HepG2 (cell line): ENCODE measurements around the gene NMU. TPM values are rescaled to one million over a fixed set of nuclear protein-coding genes. Genes with fewer than 3 reads are reported as not detected.

Source experiments
- HMGXB3 ChIP-seq: sonication (generic); formaldehyde crosslinking; IDR thresholded peaks from 2 replicates; pipeline ENCODE4 v1.4.0; 2020; ENCODE audit warnings: missing genetic modification reagents, borderline replicate concordance
- IRF2 ChIP-seq: IDR thresholded peaks from 2 replicates; pipeline ENCODE4 v1.6.1; 2018; ENCODE audit warnings: missing genetic modification reagents, missing compliant biosample characterization
- LRRFIP1 ChIP-seq: sonication (generic); formaldehyde crosslinking; conservative IDR thresholded peaks from 2 replicates; pipeline ENCODE4 v1.4.0; 2020; ENCODE audit warnings: missing genetic modification reagents
- NFAT5 ChIP-seq: sonication (generic); formaldehyde crosslinking; IDR thresholded peaks from 2 replicates; pipeline ENCODE4 v1.4.0; 2020; ENCODE audit warnings: missing genetic modification reagents
- SIN3B ChIP-seq: fragments of 150-350 bp; IDR thresholded peaks from 2 replicates; pipeline ENCODE4 v1.6.1; 2014; ENCODE audit warnings: low read length
- YEATS4 ChIP-seq: sonication (generic); formaldehyde crosslinking; IDR thresholded peaks from 2 replicates; pipeline ENCODE4 v1.4.0; 2020; ENCODE audit warnings: missing genetic modification reagents, borderline replicate concordance
- ZBTB39 ChIP-seq: sonication (generic); formaldehyde crosslinking; IDR thresholded peaks from 2 replicates; pipeline ENCODE4 v1.5.0; 2020; ENCODE audit warnings: missing genetic modification reagents
- ZNF121 ChIP-seq: sonication (generic); formaldehyde crosslinking; IDR thresholded peaks from 2 replicates; pipeline ENCODE4 v1.5.0; 2020; ENCODE audit warnings: mild to moderate bottlenecking, missing genetic modification reagents
- ZNF546 ChIP-seq: sonication (generic); formaldehyde crosslinking; conservative IDR thresholded peaks from 2 replicates; pipeline ENCODE4 v1.8.1; 2023; ENCODE audit warnings: mild to moderate bottlenecking, missing genetic modification reagents
- ZNF549 ChIP-seq: sonication (generic); formaldehyde crosslinking; IDR thresholded peaks from 2 replicates; pipeline ENCODE4 v1.5.0; 2020; ENCODE audit warnings: missing genetic modification reagents
- ZNF597 ChIP-seq: sonication (generic); formaldehyde crosslinking; IDR thresholded peaks from 2 replicates; pipeline ENCODE4 v1.5.0; 2020; ENCODE audit warnings: missing genetic modification reagents
- ZSCAN31 ChIP-seq: sonication (generic); formaldehyde crosslinking; IDR thresholded peaks from 2 replicates; pipeline ENCODE4 v1.5.0; 2020; ENCODE audit warnings: low read depth, mild to moderate bottlenecking, missing genetic modification reagents
- polyA plus RNA-seq, 8 experiments: library from polyadenylated mRNA; depleted of rRNA in 3 of 8; stranded (reverse) in 7 of 8; unstranded in 1 of 8; fragments of >200 nt; fragmentation: Illumina TruSeq in 4 of 8; extraction: Trizol in 4 of 8; gene quantifications; 2 replicates each; pipeline versions ENCODE4 v1.2.1 to v1.2.3, GENCODE V29; 2011 to 2016; ENCODE audit warnings: low read depth in 4 of 8, missing spikeins in 1 of 8, mixed read lengths in 1 of 8; ENCODE audit not compliant: insufficient read depth in 1 of 8
- total RNA-seq, 5 experiments: library from RNA; depleted of rRNA; stranded (reverse); fragments of >200 nt; fragmentation: Illumina TruSeq; extraction: Trizol; gene quantifications; 2 replicates each; pipeline ENCODE4 v1.2.3, GENCODE V29; 2016; ENCODE audit warnings: low read depth in 1 of 5

Gene NMU
- total and polyA plus RNA-seq, 2 of the 13 experiments (the other 11 are each of a cell fraction or from before 2014, with no cell fraction given) = not detected

GRCh38 chr4:55545641-55546505 lies 90.2 kb downstream of the NMU start (continued):
- TF ChIP-seq NFAT5 (CRISPR knock-in tag) (no peak), YEATS4 (CRISPR knock-in tag) (peak; percentile 80), ZNF121 (CRISPR knock-in tag) (peak; percentile 47; the same call in 1 of the 2 replicates), HMGXB3 (CRISPR knock-in tag) (0 out of 2 replicates have a peak, but pooled peaks have one; percentile 30), ZNF549 (CRISPR knock-in tag) (no peak), ZBTB39 (0 out of 2 replicates have a peak, but pooled peaks have one; percentile 66), IRF2 (CRISPR knock-in tag) (peak; percentile 82), ZNF597 (no peak), ZSCAN31 (peak; percentile 71; the same call in 1 of the 2 replicates), SIN3B (0 out of 2 replicates have a peak, but pooled peaks have one; percentile 39), LRRFIP1 (CRISPR knock-in tag) (no peak), ZNF546 (no peak)
